ENCODE measurements around the gene FAM83D. TPM values are rescaled to one million over a fixed set of nuclear protein-coding genes. Genes with fewer than 3 reads are reported as not detected.

FAM83D gene
- total RNA-seq, 4 donors from 2014 or later = 0.67 to 3.4 (median 0.86) TPM

DNA sequence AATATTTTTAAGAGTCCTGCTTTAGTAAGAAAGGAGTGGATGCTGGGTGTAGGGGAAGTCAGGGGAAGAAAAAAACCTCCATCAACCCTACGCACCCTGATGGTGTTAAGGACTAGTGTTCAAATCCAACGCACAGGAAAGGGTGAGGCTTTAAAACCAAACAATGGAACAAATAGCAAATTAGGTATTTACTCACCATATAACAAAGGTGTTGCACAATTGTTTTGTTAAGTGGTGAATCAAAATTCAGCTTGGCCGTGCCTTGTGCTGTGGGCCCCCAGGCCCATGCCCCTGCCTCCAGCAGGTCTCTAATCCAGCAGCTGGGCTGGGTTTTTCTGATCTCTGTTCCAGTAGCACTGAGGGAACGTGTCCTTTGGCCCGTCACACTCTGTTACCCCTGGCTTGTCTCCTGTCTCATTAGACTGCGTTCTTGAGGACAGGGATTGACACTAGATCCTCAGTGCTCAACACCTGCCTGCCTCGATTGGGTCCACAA, 11.8 kb downstream of the FAM83D start:
- no peak overlapping the region for H3K27ac ChIP-seq
- intact Hi-C loops (cut with DNase I) = no loop called here

GRCh38 chr20:38939686-38940085, 13.5 kb downstream of the FAM83D start:
- intact Hi-C loops (cut with DNase I) = no loop called here
- 79 to 90% methylated on average over 2 of the region's 2 CpGs for WGBS, 2 donors
- no peak for TF ChIP-seq POLR2A (IDR thresholded peaks at IDR 0.05)
- TF ChIP-seq, protein P1, sequence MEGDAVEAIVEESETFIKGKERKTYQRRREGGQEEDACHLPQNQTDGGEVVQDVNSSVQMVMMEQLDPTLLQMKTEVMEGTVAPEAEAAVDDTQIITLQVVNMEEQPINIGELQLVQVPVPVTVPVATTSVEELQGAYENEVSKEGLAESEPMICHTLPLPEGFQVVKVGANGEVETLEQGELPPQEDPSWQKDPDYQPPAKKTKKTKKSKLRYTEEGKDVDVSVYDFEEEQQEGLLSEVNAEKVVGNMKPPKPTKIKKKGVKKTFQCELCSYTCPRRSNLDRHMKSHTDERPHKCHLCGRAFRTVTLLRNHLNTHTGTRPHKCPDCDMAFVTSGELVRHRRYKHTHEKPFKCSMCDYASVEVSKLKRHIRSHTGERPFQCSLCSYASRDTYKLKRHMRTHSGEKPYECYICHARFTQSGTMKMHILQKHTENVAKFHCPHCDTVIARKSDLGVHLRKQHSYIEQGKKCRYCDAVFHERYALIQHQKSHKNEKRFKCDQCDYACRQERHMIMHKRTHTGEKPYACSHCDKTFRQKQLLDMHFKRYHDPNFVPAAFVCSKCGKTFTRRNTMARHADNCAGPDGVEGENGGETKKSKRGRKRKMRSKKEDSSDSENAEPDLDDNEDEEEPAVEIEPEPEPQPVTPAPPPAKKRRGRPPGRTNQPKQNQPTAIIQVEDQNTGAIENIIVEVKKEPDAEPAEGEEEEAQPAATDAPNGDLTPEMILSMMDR (IDR thresholded peaks at IDR 0.05) = no peak
- no peaks in the 10 kb centered on the region for H3K4me1 ChIP-seq
- no peaks in the 10 kb centered on the region for H3K36me3 ChIP-seq
- no peaks in the 10 kb centered on the region for H3K9me3 ChIP-seq
- no peak overlapping the region for H3K27ac ChIP-seq
- H3K4me3 ChIP-seq (replicated peaks in 1 of 3) = no peak overlapping the region
- DNase-seq = no peak
- no peaks in the 10 kb centered on the region for H3K27me3 ChIP-seq

More for the DNA sequence above, 11.8 kb downstream of the FAM83D start:
- H3K4me3 ChIP-seq (replicated peaks in 1 of 3) = no peak overlapping the region
- DNase-seq = no peak
- H3K9me3 ChIP-seq = no peaks in the 10 kb centered on the region
- H3K4me1 ChIP-seq = no peaks in the 10 kb centered on the region
- TF ChIP-seq POLR2A (IDR thresholded peaks at IDR 0.05) = no peak
- TF ChIP-seq, protein P1 (IDR thresholded peaks at IDR 0.05) = no peak
- 62 to 69% methylated on average over 7 of the region's 7 CpGs for WGBS, 2 donors
- H3K36me3 ChIP-seq = no peaks in the 10 kb centered on the region
- H3K27me3 ChIP-seq = no peaks in the 10 kb centered on the region

GRCh38 chr20:38940644-38941043, 14.4 kb downstream of the FAM83D start:
- Histone ChIP-seq H3K27ac (no peak overlapping the region), H3K9me3 (no peaks in the 10 kb centered on the region), H3K27me3 (no peaks in the 10 kb centered on the region), H3K4me1 (no peaks in the 10 kb centered on the region), H3K4me3 (replicated peaks in 1 of 3) (no peak overlapping the region), H3K36me3 (no peaks in the 10 kb centered on the region)
- DNase-seq = no peak
- intact Hi-C loops (cut with DNase I) = no loop called here
- 97% methylated on average over 5 of the region's 5 CpGs for WGBS, 2 donors
- no peak for TF ChIP-seq POLR2A (IDR thresholded peaks at IDR 0.05)
- TF ChIP-seq, protein P1 (IDR thresholded peaks at IDR 0.05) = no peak

- H3K36me3 ChIP-seq = no peaks in the 10 kb centered on the region
- WGBS, 2 donors = 96 to 100% methylated on average over 5 of the region's 5 CpGs
These were observed 15.6 kb downstream of the FAM83D start for GRCh38 chr20:38941726-38942389.

DNA sequence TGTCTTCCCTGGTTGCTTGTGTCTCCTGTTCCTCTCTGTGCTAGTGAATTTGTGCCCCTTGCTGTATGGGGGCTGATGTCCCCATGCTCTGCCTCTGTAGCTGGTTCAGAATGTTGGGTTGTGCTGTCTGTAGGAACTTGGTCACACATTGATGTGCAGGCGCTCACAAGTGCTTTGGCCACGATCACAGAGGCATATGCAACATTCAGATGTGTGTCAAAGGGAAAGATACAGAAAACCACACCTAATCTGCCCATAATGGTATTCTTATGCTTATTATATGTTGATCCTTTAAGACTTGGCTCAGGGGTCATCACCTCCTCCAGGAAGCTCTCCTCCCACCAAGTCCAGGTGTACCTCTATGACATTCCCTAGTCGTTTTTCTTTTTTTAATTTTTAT, 18.8 kb downstream of the FAM83D start:
- DNase-seq = no peak
- no peak for TF ChIP-seq POLR2A (IDR thresholded peaks at IDR 0.05)
- WGBS, 2 donors = 80 to 94% methylated on average over 3 of the region's 3 CpGs
- no peaks in the 10 kb centered on the region for H3K4me1 ChIP-seq
- H3K36me3 ChIP-seq = no peaks in the 10 kb centered on the region
- H3K27me3 ChIP-seq = no peaks in the 10 kb centered on the region
- H3K4me3 ChIP-seq (replicated peaks in 1 of 3) = no peak overlapping the region
- H3K9me3 ChIP-seq = no peaks in the 10 kb centered on the region
- intact Hi-C loops (cut with DNase I) = no loop called here
- no peak overlapping the region for H3K27ac ChIP-seq

More at GRCh38 chr20:38941726-38942389, 15.6 kb downstream of the FAM83D start:
- no peak for DNase-seq
- no peak overlapping the region for H3K27ac ChIP-seq
- H3K4me1 ChIP-seq = no peaks in the 10 kb centered on the region
- H3K27me3 ChIP-seq = no peaks in the 10 kb centered on the region
- intact Hi-C loops (cut with DNase I) = no loop called here
- H3K9me3 ChIP-seq = no peaks in the 10 kb centered on the region
- TF ChIP-seq, protein P1 (IDR thresholded peaks at IDR 0.05) = no peak
- no peak for TF ChIP-seq POLR2A (IDR thresholded peaks at IDR 0.05)
- no peak overlapping the region for H3K4me3 ChIP-seq (replicated peaks in 1 of 3)

Data from thyroid gland (tissue), 4 donors.